T-helper 2 cell treated with Interferon-gamma antibody and Interleukin-4, amounts not matched to agents 5 μg/mL and 100 μg/mL, for 36 hours (primary cell): ENCODE results near the gene DOHH.

Experiments used
- DNase-seq: peaks from one replicate; pipeline ENCODE4 v3.0.0; 2021; ENCODE audit warnings: low spot score
- H3K27ac Mint-ChIP-seq: one replicate; pipeline ENCODE4 v1.8.0; 2021; ENCODE audit warnings: mild to moderate bottlenecking, mixed read lengths
- H3K27me3 Mint-ChIP-seq: one replicate; pipeline ENCODE4 v1.8.0; 2021; ENCODE audit warnings: low read depth, mixed read lengths
- H3K36me3 Mint-ChIP-seq: one replicate; pipeline ENCODE4 v1.8.0; 2021; ENCODE audit warnings: low read depth, mixed read lengths
- H3K4me1 Mint-ChIP-seq: one replicate; pipeline ENCODE4 v1.8.0; 2021; ENCODE audit warnings: low read depth, mixed read lengths
- H3K4me3 Mint-ChIP-seq: one replicate; pipeline ENCODE4 v1.8.0; 2022; ENCODE audit warnings: mild to moderate bottlenecking, moderate library complexity, mixed read lengths
- H3K9me3 Mint-ChIP-seq: one replicate; pipeline ENCODE4 v1.8.0; 2021; ENCODE audit warnings: mixed read lengths

Gene DOHH

GRCh38 chr19:3476830-3477229 lies 23.6 kb downstream of the DOHH start:
- H3K27me3 Mint-ChIP-seq, result peaks cover 2% of the 10 kb centered on the region
- H3K4me1 Mint-ChIP-seq, result peaks cover 17% of the 10 kb centered on the region
- DNase-seq, result no peak
- H3K36me3 Mint-ChIP-seq, result no peaks in the 10 kb centered on the region
- no peak overlapping the region for H3K27ac Mint-ChIP-seq
- H3K9me3 Mint-ChIP-seq, result no peaks in the 10 kb centered on the region
- H3K4me3 Mint-ChIP-seq, result no peak overlapping the region

- Mint-ChIP-seq H3K4me3 (no peak overlapping the region), H3K27me3 (peaks cover 2% of the 10 kb centered on the region), H3K36me3 (no peaks in the 10 kb centered on the region), H3K27ac (no peak overlapping the region), H3K9me3 (no peaks in the 10 kb centered on the region), H3K4me1 (peaks cover 17% of the 10 kb centered on the region)
- DNase-seq, result no peak
Observed at GRCh38 chr19:3475449-3475848, 25.0 kb downstream of the DOHH start.

GRCh38 chr19:3474614-3475013 lies 25.9 kb downstream of the DOHH start:
- peaks cover 16% of the 10 kb centered on the region for H3K4me1 Mint-ChIP-seq
- no peak for DNase-seq
- no peaks in the 10 kb centered on the region for H3K9me3 Mint-ChIP-seq
- no peaks in the 10 kb centered on the region for H3K36me3 Mint-ChIP-seq
- H3K27ac Mint-ChIP-seq, result no peak overlapping the region
- peaks cover 2% of the 10 kb centered on the region for H3K27me3 Mint-ChIP-seq
- H3K4me3 Mint-ChIP-seq, result no peak overlapping the region

- Mint-ChIP-seq H3K4me1 (peaks cover 10% of the 10 kb centered on the region), H3K9me3 (no peaks in the 10 kb centered on the region), H3K27ac (no peak overlapping the region), H3K27me3 (peaks cover 2% of the 10 kb centered on the region), H3K36me3 (no peaks in the 10 kb centered on the region), H3K4me3 (no peak overlapping the region)
- no peak for DNase-seq
Observed at GRCh38 chr19:3474010-3474409, 26.5 kb downstream of the DOHH start.

GRCh38 chr19:3471954-3472655 lies 28.4 kb downstream of the DOHH start:
- Mint-ChIP-seq H3K4me3 (no peak overlapping the region), H3K36me3 (no peaks in the 10 kb centered on the region)
- DNase-seq, result no peak

GRCh38 chr19:3470500-3471128 lies 29.9 kb downstream of the DOHH start:
- no peaks in the 10 kb centered on the region for H3K36me3 Mint-ChIP-seq
- no peaks in the 10 kb centered on the region for H3K4me1 Mint-ChIP-seq
- H3K27ac Mint-ChIP-seq, result no peak overlapping the region
- no peak overlapping the region for H3K4me3 Mint-ChIP-seq
- peaks cover 3% of the 10 kb centered on the region for H3K9me3 Mint-ChIP-seq
- H3K27me3 Mint-ChIP-seq, result no peaks in the 10 kb centered on the region
- no peak for DNase-seq

More at GRCh38 chr19:3471954-3472655, 28.4 kb downstream of the DOHH start:
- no peaks in the 10 kb centered on the region for H3K27me3 Mint-ChIP-seq
- no peaks in the 10 kb centered on the region for H3K4me1 Mint-ChIP-seq
- H3K27ac Mint-ChIP-seq, result no peak overlapping the region
- H3K9me3 Mint-ChIP-seq, result peaks cover 3% of the 10 kb centered on the region

GRCh38 chr19:3469638-3470499 lies 30.6 kb downstream of the DOHH start:
- Mint-ChIP-seq H3K4me3 (no peak overlapping the region), H3K36me3 (no peaks in the 10 kb centered on the region), H3K27me3 (no peaks in the 10 kb centered on the region), H3K9me3 (peaks cover 3% of the 10 kb centered on the region), H3K4me1 (no peaks in the 10 kb centered on the region), H3K27ac (no peak overlapping the region)
- no peak for DNase-seq

- DNase-seq, result no peak
- Mint-ChIP-seq H3K9me3 (peaks cover 3% of the 10 kb centered on the region), H3K27me3 (no peaks in the 10 kb centered on the region), H3K36me3 (no peaks in the 10 kb centered on the region), H3K4me3 (no peak overlapping the region), H3K4me1 (no peaks in the 10 kb centered on the region), H3K27ac (no peak overlapping the region)
Observed at GRCh38 chr19:3468211-3468610, 32.3 kb downstream of the DOHH start.

- peaks cover 3% of the 10 kb centered on the region for H3K9me3 Mint-ChIP-seq
- H3K36me3 Mint-ChIP-seq, result no peaks in the 10 kb centered on the region
- H3K4me1 Mint-ChIP-seq, result no peaks in the 10 kb centered on the region
- no peaks in the 10 kb centered on the region for H3K27me3 Mint-ChIP-seq
- H3K27ac Mint-ChIP-seq, result no peak overlapping the region
- H3K4me3 Mint-ChIP-seq, result no peak overlapping the region
- DNase-seq, result no peak
Observed at GRCh38 chr19:3467437-3468198, 32.9 kb downstream of the DOHH start.

GRCh38 chr19:3466635-3467034 lies 33.8 kb downstream of the DOHH start:
- H3K4me3 Mint-ChIP-seq, result no peak overlapping the region
- H3K36me3 Mint-ChIP-seq, result no peaks in the 10 kb centered on the region
- no peak overlapping the region for H3K27ac Mint-ChIP-seq
- no peaks in the 10 kb centered on the region for H3K27me3 Mint-ChIP-seq
- peaks cover 3% of the 10 kb centered on the region for H3K9me3 Mint-ChIP-seq
- H3K4me1 Mint-ChIP-seq, result no peaks in the 10 kb centered on the region
- no peak for DNase-seq

- Mint-ChIP-seq H3K36me3 (no peaks in the 10 kb centered on the region), H3K4me3 (no peak overlapping the region), H3K9me3 (peaks cover 3% of the 10 kb centered on the region), H3K27ac (no peak overlapping the region), H3K4me1 (no peaks in the 10 kb centered on the region), H3K27me3 (no peaks in the 10 kb centered on the region)
- DNase-seq, result no peak
Observed at GRCh38 chr19:3465552-3465951, 34.9 kb downstream of the DOHH start.

GRCh38 chr19:3464587-3465235 lies 35.8 kb downstream of the DOHH start:
- H3K36me3 Mint-ChIP-seq, result no peaks in the 10 kb centered on the region
- no peaks in the 10 kb centered on the region for H3K4me1 Mint-ChIP-seq
- no peak for DNase-seq
- peaks cover 3% of the 10 kb centered on the region for H3K9me3 Mint-ChIP-seq
- no peaks in the 10 kb centered on the region for H3K27me3 Mint-ChIP-seq
- no peak overlapping the region for H3K4me3 Mint-ChIP-seq
- H3K27ac Mint-ChIP-seq, result no peak overlapping the region
